CD4-positive, alpha-beta T cell treated with Interleukin-15 for 1 hour (primary cell): Measurements from ENCODE around the gene C16orf46.

Experiments
- DNase-seq: peaks from one replicate; pipeline ENCODE4 v3.0.0-alpha.2; 2020

The C16orf46 gene

GRCh38 chr16:81073560-81074330 lies 3.3 kb downstream of the C16orf46 start:
- no peak for DNase-seq

DNA sequence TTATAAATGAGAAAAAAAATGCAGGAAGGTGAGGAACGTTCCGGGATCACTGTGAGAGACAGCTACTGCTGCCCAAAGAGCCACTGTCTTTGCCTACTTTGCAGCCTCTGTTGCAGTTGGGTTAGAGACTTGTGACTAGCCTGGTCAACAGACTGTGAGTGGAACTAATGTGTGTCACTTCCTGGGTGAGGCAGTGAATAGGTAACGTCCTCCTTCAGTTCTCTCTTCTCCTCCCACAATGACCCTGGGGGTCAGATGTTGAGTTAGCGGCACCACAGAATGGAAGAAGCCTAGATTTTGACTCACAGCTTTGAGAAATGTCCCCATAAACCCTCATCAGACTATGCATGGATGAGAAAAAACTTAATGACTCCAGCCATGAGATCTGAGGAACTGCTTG lies 5.2 kb downstream of the C16orf46 start:
- DNase-seq: no peak

DNA sequence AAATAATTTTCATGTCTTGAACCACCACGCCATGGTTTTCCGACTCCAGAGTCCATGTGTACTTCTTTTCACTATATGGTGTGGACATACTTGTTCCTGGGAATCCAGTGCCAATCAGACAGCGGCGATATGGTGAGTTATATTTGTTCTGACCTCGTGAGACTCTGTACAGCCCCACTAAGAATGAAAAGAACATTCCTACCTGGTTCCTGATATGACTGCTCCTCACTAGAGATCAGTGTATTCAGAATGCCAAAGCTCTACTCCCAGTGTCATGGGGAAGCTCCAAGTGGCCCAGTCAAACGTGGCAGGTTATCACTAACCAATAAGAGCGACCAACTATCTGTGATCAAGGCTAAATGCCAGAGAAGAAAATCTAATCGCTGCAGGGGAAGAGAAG lies 6.1 kb downstream of the C16orf46 start:
- DNase-seq: no peak

GRCh38 chr16:81069063-81069462 lies 8.0 kb downstream of the C16orf46 start:
- DNase-seq: no peak

DNA sequence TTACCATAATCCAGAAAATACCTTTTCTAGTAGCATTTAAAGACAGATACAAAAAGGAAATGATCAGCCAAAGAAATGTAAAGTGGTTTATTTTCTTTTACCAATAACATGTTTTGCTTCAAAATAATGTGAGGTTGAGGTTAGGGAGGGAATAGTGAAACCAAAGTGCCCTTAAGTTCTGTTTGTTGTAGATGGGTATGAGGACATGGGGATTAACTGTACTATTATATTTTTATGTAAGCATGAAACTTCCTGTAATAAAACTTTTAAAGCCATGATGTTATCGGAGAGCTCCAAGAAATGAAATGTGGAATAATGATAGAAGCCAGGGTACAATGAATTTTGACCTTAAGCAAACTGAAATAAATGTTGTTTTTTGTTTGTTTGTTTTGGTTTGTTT lies 9.9 kb downstream of the C16orf46 start:
- DNase-seq: no peak

- DNase-seq: no peak
These were observed 10.4 kb downstream of the C16orf46 start for GRCh38 chr16:81066681-81067080.

- DNase-seq: no peak
These were observed 15.0 kb downstream of the C16orf46 start for GRCh38 chr16:81061871-81062608.

GRCh38 chr16:81061307-81061640 lies 15.8 kb downstream of the C16orf46 start:
- no peak for DNase-seq

DNA sequence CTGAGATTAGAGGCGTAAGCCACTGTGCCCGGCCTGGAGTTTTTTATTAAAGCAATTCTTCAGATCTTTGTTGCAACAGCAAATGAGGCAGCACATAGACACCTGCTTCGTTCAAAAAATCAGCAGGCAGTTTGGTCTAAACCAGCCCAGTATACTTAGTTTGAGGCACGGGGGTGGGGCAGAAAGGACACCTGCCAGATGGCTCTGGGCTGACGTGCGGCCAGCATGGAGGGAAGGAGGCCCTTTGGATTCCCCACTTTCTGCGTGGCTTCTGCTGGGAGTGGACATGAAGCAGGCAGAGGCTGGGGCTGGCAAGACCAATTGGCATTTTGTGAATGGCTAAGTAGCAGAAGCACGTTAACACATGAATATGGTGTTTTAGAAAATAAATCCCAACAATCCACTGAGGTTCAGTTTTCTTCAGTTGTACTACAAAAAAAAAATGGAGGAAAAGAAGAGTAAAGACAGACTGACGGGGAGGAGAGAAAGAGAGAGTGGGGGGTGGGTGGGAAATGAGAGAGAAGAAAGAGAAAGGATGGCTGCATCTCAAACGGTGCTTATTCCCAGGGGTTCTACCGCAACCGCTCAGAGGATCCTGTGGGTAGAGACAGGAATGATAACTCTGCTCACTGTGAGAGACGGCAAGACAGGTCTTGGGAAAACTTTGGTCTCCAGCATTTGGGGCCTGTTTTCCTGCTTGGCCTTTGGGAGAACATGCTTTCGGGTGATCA lies 16.3 kb downstream of the C16orf46 start:
- no peak for DNase-seq

- DNase-seq: no peak
These were observed 23.3 kb downstream of the C16orf46 start for GRCh38 chr16:81053761-81054160.

- DNase-seq: no peak
These were observed 34.2 kb downstream of the C16orf46 start for GRCh38 chr16:81042821-81043220.

DNA sequence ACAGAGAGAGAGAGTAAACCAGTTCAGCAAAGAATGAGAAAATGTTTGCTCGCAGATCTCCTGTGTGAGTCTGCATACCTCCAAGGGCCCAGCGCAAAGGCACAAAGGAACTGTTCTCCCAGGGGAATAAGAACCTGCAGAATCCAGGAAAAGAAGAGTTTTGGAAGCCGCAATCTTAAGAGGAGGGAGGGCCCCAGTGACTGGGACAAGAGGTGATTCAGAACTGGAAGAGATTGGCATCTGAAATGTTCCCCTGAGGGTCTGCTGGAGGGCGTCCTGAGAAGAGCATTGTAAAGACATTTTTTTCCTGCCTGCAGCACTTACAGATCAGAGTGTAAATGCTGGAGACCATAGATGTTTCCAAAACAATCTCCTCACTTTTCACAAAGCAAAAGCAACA lies 35.3 kb downstream of the C16orf46 start:
- no peak for DNase-seq

DNA sequence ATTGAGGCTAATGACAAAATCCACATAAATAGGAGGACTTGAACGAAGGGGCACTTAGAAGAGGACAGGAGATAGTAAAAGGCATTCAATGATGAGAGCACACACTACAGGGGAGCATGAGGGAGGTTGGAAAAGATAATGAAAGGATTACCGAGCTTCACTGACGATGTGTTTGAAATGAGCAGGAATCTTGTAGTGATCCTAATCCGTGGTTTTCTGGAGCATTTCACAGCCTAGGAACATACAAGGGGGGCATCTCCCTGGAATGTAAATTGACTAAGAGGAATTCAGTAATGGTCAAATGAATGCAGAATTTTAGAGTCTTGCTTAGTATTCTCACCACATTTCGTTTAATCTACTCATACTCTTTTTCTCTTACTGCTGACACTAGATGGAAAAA lies 36.2 kb downstream of the C16orf46 start:
- DNase-seq: no peak

DNA sequence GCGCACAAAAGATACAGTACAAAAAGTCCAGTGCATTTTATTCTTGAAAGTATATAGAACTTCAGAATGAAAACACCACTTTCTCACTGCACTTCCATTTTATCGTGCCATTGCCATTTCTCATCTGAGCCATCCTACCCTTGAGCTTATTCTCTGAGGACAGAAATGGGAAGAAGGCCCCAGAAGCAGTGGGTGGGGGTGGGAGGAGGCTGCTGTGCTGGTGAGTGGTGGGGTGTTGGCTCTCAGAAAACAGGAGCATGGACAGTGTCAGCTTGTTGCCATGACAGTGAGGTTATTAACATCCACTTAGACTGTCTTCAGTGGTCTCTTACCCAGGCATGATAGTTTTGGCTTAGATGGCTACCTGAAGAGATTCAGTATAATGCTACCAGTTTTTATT lies 36.9 kb downstream of the C16orf46 start:
- no peak for DNase-seq

DNA sequence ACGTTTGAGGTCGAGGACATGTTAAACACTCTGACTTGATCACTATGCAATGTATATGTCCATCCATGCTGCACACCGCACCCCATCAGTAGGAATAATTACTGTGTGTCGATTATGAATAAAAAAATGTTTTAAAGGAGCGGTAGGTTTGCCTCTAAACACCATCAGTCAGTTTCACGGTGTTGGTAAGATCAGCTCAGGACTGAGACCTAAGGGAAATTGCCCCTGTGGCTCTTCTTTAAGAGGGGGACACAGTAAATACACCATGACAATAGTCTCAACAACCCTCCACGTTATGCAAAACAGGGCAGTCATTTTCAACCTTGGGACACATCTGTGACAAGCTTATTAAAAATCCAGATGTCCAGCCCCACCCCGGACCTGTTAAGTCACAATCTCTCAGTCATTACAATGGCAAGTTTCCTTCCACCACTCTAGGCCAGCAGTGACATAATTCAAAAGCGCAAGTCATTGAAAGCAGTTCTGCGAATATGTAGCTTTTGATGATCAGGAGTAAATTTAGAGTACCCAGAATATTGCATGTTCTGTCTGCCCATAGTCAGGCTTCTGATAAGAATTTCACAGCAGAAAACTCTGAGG lies 40.2 kb downstream of the C16orf46 start:
- DNase-seq: no peak

DNA sequence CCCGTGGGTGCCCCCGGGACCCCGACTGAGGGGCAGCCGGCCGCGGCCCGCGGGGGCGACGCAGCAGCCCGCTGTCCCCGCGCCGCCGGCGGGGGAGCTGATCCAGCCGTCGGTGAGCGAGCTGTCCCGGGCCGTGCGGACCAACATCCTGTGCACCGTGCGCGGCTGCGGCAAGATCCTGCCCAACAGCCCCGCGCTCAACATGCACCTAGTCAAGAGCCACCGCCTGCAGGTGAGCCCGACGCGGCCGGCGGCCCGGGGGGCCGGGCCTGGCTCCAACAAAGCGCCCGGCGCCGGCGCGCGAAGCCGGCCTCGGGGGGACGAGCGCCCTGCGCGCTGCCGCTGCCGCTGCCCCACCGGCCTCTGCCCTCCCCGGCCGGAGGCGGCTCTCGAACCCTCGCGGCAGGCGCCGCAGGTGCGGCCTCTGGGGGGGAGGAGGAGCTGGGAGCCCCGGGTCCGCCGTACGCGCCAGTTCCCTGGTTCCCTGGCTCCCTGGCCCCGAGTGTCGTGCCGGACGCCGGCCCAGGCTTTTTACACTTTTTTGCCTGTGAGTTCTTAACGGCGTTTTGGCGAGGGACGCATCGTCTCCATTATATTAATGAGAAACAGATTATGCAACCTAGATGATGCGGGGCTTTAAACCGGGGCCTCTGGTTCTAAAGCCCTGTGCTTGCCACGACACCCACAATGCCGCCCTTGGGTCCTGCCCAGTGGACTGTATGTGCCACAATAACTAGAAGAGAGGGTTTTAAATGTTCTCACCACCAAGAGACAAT lies 40.9 kb downstream of the C16orf46 start:
- peak; percentile 44 for DNase-seq

DNA sequence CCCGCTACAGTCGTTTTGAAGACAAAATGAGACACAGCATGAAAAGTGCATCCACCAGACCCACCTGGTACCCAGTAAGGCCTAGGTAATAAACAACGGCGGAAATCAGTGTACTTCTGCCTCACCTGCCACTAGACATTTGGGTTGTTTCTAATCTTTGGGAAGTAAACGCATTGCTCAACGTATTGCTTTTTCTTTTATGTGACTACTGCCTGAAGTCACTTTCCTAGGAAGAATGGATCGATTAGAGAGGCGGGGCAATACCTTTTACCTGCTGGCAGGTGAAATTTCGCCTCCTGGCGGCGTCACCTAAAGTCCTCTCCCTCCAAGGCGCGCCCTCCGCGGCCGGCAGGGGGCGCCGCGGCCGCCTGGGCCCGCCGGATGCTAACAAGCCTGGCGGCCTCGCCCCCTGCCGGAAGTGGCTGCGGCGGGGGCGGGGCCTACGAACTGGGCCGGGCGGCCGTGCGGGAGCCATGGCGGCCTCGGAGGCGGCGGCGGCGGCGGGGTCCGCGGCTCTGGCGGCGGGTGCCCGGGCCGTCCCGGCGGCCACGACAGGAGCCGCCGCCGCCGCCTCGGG lies 41.6 kb downstream of the C16orf46 start, which contains the start of gene ATMIN:
TSS of gene ATMIN (plus strand) at position 445 of the 577 bp plus-strand sequence. CDS start at position 474, 29 bp downstream.
- DNase-seq: peak; percentile 88

DNA sequence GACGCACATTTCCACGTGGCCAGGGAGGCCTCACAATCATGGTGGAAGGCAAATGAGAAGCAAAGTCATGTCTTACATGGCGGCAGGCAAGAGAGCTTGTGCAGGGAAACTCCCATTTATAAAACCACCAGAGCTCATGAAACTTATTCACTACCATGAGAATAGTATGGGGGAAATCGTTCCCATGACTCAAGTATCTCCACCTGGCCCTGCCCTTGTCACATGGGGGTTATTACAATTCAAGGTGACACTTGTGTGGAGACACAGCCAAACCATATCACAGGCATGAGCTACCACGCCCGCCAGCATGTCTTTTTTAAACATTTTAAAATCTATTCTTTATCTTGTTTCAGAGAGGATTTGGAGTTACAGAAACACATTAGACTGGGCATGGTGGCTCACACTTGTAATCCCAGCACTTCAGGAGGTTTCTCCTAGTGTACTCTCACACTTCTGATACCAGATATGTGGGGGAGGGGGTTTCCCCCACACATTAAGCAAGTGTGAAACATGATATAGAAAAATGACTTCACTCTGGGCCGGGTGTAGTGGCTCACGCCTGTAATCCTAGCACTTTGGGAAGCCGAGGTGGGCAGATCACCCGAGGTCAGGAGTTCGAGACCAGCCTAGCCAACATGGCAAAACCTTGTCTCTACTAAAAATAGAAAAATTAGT lies 47.0 kb downstream of the C16orf46 start:
- no peak for DNase-seq

DNA sequence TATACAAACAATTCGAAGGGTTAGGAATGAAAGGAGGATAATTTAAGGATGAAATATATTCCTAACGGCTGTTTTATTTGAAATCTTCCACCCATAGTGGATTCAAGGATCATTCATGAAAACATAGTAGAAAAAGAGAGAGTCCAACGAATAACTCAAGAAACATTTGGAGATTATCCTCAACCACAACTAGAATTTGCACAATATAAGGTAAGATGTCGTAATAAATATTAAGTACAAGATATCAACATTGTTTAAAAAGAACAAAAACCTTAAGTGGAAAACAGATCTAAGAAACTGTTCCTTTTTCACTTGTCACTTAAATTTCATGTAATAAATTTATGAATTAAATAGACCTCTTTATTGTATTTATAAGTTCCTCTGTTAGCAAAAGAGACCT lies 50.6 kb downstream of the C16orf46 start:
- DNase-seq: no peak

- no peak for DNase-seq
These were observed 58.5 kb downstream of the C16orf46 start for GRCh38 chr16:81018496-81018895.

DNA sequence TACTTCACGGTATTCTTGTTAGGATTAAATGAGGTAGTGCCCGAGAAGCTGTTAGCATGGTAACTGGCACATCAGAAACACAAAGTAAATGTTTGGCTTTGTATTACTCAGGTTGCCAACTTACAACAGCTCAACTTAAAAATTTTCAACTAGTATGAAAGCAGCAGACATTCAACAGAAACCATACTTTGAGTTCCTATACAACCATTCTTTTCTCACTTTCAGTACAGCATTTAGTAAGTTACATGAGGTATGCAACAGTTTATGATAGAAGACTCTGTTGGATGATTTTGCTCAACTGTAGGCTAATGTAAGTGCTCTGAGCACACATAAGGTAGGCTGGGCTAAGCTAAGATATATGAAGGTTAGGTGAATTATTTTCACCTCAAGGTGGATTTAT lies 62.4 kb downstream of the C16orf46 start:
- DNase-seq: no peak

DNA sequence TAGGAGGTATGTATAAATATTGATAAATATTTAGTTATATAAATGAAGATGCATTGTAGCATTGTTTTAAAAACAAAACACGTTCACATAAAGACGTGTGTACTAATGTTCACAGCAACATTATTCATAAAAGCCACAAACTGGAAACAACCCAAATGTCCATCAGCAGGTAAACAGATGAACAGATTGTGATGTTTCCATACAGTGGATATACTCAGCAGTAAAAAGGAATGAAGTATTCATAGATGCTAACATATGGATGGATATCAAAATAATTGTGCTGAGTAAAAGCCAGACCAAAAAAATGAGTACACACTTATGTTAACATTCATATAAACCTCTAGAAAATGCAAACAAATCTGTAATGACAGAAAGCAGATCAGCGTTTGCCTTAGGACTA lies 64.1 kb downstream of the C16orf46 start:
- no peak for DNase-seq
